Spinal cord (tissue), 10 donors: ENCODE measurements around the gene ZNF862. TPM values are rescaled to one million over a fixed set of nuclear protein-coding genes. Genes with fewer than 3 reads are reported as not detected.

Experiments
- DNase-seq, 6 donors: peaks; one replicate each; pipeline versions ENCODE4 v3.0.0 to v3.0.0-alpha.2; 2013 to 2015; ENCODE audit warnings: low spot score in 6 of 6, low read depth in 4 of 6
- H3K27ac ChIP-seq: one replicate; pipeline ENCODE4 v1.5.1; 2013; ENCODE audit warnings: low read depth, low read length, control low read depth
- H3K27me3 ChIP-seq: one replicate; pipeline ENCODE4 v1.6.1; 2013; ENCODE audit warnings: low read length; ENCODE audit not compliant: control insufficient read depth, insufficient read depth
- H3K36me3 ChIP-seq: one replicate; pipeline ENCODE4 v1.6.1; 2013; ENCODE audit warnings: low read length; ENCODE audit not compliant: control insufficient read depth, insufficient read depth
- H3K4me1 ChIP-seq: one replicate; pipeline ENCODE4 v1.6.1; 2013; ENCODE audit warnings: low read length; ENCODE audit not compliant: control insufficient read depth, insufficient read depth
- H3K4me3 ChIP-seq: one replicate; pipeline ENCODE4 v1.5.1; 2013; ENCODE audit warnings: low read depth, low read length, control low read depth
- H3K9me3 ChIP-seq: one replicate; pipeline ENCODE4 v1.6.1; 2013; ENCODE audit warnings: low read length; ENCODE audit not compliant: control insufficient read depth, insufficient read depth
- WGBS: methylation state at CpG from one replicate; pipeline ENCODE4 v1.1.5; 2013; ENCODE audit warnings: missing lambda C conversion rate; ENCODE audit not compliant: insufficient coverage; 5-methylcytosine and 5-hydroxymethylcytosine counted together
- polyA plus RNA-seq, 2 donors: library from polyadenylated mRNA; unstranded; fragments of 120-200 nt; gene quantifications; one replicate each; pipeline ENCODE4 v1.2.1, GENCODE V29; 2013; ENCODE audit not compliant: insufficient read length in 2 of 2
- total RNA-seq, 2 donors: library from RNA; depleted of rRNA in 1 of 2; stranded (reverse); fragments of 120-200 nt in 1 of 2; fragments of >200 nt in 1 of 2; gene quantifications; one replicate each; pipeline versions ENCODE4 v1.2.3 to v1.2.4, GENCODE V29; 2013 to 2014
- donor health status: healthy.

The ZNF862 gene
- total and polyA plus RNA-seq, 4 donors: 10.3 to 27.9 (median 22.2) TPM

DNA sequence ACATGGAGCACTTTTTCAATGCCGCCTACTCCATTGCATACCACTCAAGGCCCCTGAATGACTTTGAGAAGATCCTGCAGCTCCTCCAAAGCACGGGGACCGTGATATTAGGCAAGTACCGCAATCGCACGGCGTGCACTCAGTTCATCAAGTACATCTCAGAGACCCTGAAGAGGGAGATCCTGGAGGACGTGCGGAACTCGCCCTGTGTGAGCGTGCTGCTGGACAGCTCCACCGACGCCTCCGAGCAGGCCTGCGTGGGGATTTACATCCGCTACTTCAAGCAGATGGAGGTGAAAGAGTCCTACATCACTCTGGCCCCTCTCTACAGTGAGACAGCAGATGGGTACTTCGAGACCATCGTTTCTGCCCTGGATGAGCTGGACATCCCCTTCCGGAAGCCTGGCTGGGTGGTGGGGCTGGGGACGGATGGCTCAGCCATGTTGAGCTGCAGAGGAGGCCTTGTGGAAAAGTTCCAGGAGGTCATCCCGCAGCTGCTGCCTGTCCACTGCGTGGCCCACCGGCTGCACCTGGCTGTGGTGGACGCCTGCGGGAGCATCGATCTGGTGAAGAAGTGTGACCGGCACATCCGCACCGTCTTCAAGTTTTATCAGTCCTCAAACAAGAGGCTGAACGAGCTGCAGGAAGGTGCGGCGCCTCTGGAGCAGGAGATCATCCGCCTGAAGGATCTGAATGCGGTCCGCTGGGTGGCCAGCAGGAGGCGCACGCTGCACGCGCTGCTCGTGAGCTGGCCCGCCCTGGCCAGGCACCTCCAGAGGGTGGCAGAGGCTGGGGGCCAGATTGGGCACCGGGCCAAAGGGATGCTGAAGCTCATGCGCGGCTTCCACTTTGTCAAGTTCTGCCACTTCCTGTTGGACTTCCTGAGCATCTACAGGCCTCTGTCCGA, 22.9 kb downstream of the ZNF862 start:
- DNase-seq: no peak
- H3K27ac ChIP-seq: no peak overlapping the region
- H3K4me1 ChIP-seq: peaks cover under 1% of the 10 kb centered on the region
- H3K4me3 ChIP-seq: no peak overlapping the region
- 70% methylated on average over 45 of the region's 45 CpGs for WGBS
- H3K27me3 ChIP-seq: no peaks in the 10 kb centered on the region
- no peaks in the 10 kb centered on the region for H3K9me3 ChIP-seq
- H3K36me3 ChIP-seq: peaks cover 73% of the 10 kb centered on the region

DNA sequence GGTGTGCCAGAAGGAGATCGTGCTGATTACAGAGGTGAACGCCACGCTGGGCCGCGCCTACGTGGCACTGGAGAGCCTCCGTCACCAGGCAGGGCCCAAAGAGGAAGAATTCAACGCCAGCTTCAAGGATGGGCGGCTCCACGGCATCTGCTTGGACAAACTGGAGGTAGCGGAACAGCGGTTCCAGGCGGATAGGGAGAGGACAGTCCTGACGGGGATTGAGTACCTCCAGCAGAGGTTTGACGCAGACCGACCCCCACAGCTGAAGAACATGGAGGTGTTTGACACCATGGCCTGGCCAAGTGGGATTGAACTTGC, 23.5 kb downstream of the ZNF862 start:
- H3K4me1 ChIP-seq: peaks cover 5% of the 10 kb centered on the region
- H3K27ac ChIP-seq: no peak overlapping the region
- H3K9me3 ChIP-seq: no peaks in the 10 kb centered on the region
- H3K27me3 ChIP-seq: no peaks in the 10 kb centered on the region
- 96% methylated on average over 16 of the region's 16 CpGs for WGBS
- no peak for DNase-seq
- peaks cover 79% of the 10 kb centered on the region for H3K36me3 ChIP-seq
- no peak overlapping the region for H3K4me3 ChIP-seq

DNA sequence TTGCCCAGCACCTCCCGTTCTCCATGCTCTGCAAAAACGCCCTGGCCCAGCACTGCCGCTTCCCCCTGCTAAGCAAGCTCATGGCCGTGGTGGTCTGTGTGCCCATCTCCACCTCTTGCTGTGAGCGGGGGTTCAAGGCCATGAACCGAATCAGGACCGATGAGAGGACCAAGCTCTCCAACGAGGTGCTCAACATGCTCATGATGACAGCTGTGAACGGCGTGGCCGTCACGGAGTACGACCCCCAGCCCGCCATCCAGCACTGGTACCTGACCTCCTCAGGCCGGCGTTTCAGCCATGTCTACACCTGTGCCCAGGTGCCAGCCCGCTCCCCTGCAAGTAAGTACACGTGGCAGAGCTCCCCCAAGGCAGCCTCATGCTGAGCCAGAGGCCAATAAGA, 24.0 kb downstream of the ZNF862 start:
- no peaks in the 10 kb centered on the region for H3K27me3 ChIP-seq
- WGBS: 90% methylated on average over 18 of the region's 18 CpGs
- no peak overlapping the region for H3K4me3 ChIP-seq
- no peak for DNase-seq
- no peak overlapping the region for H3K27ac ChIP-seq
- peaks cover 8% of the 10 kb centered on the region for H3K4me1 ChIP-seq
- peaks cover 84% of the 10 kb centered on the region for H3K36me3 ChIP-seq
- H3K9me3 ChIP-seq: no peaks in the 10 kb centered on the region

DNA sequence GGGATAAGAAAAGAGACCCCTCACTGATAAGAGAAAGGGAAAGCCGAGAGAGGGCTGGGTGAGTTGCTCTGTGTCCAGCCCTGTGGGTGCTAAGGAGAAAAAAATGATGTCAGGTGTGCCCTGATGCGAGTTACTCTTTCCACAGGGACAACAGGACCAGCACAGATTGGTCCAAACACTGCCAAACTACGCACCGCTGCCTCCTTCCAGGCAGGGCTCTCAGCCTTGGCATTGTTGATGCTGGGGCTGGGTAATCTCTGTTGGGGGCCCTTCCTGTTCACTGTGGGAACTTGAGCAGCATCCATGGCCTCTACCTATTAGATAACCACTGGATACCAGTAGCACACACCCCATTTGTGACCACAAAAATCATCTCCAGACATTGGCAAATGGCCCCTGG, 25.3 kb downstream of the ZNF862 start:
- H3K9me3 ChIP-seq: no peaks in the 10 kb centered on the region
- WGBS: 100% methylated on average over 4 of the region's 4 CpGs
- H3K27ac ChIP-seq: no peak overlapping the region
- no peak for DNase-seq
- H3K36me3 ChIP-seq: peaks cover 96% of the 10 kb centered on the region
- H3K4me1 ChIP-seq: peaks cover 13% of the 10 kb centered on the region
- H3K4me3 ChIP-seq: no peak overlapping the region
- no peaks in the 10 kb centered on the region for H3K27me3 ChIP-seq

DNA sequence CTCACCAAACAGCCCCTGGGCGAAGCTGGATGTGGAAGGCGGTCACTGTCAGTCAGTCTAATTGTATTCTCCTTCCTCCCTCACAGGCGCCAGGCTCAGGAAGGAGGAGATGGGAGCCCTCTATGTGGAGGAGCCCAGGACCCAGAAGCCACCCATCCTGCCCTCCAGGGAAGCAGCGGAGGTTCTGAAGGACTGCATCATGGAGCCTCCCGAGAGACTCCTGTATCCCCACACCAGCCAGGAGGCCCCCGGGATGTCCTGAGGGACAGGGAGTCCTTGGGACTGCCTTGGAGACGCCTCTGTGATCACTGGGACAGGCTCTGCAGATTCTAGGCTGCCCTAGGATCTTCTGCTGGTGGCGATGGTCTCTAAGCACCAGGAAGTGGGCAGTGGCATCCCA, 25.8 kb downstream of the ZNF862 start:
- WGBS: 79% methylated on average over 5 of the region's 8 CpGs
- H3K4me1 ChIP-seq: peaks cover 17% of the 10 kb centered on the region
- peaks cover 96% of the 10 kb centered on the region for H3K36me3 ChIP-seq
- no peaks in the 10 kb centered on the region for H3K9me3 ChIP-seq
- H3K4me3 ChIP-seq: no peak overlapping the region
- no peak for DNase-seq
- no peaks in the 10 kb centered on the region for H3K27me3 ChIP-seq
- H3K27ac ChIP-seq: no peak overlapping the region

DNA sequence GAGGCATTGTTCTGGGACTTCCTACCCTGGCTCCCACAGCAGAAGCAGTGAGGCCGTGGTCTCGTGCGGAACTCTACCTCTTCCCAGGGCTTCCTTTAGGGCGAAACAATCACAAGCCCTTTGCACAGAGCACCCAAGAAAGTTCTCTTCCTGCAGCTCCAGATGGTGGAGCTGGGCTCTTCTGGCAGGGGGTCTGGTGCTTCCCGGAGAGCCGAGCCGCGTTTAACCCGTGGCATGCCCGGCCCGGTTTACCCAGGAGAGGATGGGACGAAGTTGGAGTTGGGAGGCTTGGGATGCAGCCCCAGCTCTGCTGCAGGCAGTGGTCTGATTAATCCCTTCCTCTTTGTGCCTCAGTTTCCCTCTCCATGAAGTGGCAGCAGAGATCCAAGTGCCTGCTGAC, 26.6 kb downstream of the ZNF862 start:
- Histone ChIP-seq H3K27ac (no peak overlapping the region), H3K27me3 (no peaks in the 10 kb centered on the region), H3K4me3 (no peak overlapping the region), H3K9me3 (no peaks in the 10 kb centered on the region), H3K4me1 (peaks cover 17% of the 10 kb centered on the region), H3K36me3 (peaks cover 92% of the 10 kb centered on the region)
- 95% methylated on average over 11 of the region's 12 CpGs for WGBS
- no peak for DNase-seq

DNA sequence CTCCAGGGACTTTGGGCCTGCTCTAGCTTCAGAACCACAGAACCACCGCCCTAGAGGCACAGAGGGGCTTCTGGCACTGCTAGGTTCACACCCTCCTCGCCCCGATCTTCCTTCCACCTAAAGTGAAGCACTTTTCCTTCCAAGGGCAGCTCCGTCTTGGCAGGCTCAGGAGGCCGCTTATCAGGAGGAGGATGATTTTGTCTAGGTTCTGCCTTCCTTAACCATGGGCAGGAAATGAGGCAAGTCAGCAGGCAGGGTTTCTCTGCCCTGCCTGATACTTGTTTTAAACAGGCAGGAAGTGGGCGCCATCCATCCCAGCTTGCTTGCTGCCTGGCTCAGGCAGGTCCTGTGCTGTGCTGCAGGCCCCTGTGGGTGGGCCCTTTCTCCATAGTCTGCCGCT, 27.3 kb downstream of the ZNF862 start:
- peaks cover 17% of the 10 kb centered on the region for H3K4me1 ChIP-seq
- H3K27me3 ChIP-seq: no peaks in the 10 kb centered on the region
- no peak for DNase-seq
- H3K4me3 ChIP-seq: no peak overlapping the region
- peaks cover 91% of the 10 kb centered on the region for H3K36me3 ChIP-seq
- no peak overlapping the region for H3K27ac ChIP-seq
- 84% methylated on average over 5 of the region's 7 CpGs for WGBS
- no peaks in the 10 kb centered on the region for H3K9me3 ChIP-seq

DNA sequence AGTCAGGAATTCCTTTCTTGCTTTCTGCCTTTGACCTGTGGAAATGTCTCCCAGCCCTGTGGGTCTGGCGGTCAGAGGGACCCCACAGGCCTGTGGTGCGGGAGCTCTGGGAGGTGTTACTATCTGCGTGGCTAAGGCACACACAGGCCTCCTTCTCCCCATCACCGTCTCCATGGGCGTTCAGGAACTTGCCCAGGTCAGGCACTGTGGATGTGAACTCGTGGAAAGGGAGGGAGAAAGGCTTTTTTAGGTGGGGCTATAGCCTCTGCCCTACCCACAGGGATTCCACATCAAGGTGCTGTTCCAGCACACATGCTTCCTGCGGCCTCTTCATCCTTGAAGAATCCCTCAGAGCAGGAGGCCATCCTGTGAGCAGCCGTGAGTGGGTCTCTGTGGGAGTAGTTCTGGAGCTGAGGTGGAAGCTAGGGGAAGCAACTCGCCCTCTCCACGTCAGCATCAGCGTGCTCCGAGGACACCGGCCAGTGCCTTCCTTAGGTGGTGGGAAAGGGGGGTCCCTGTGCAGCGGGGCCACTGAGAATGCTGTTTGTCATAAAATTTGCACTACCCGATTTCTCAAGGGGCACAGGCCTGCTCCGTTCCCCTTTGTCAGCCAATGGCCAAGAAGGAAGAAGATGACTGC, 28.1 kb downstream of the ZNF862 start:
- peaks cover 89% of the 10 kb centered on the region for H3K36me3 ChIP-seq
- 91% methylated on average over 9 of the region's 16 CpGs for WGBS
- H3K4me1 ChIP-seq: peaks cover 20% of the 10 kb centered on the region

DNA sequence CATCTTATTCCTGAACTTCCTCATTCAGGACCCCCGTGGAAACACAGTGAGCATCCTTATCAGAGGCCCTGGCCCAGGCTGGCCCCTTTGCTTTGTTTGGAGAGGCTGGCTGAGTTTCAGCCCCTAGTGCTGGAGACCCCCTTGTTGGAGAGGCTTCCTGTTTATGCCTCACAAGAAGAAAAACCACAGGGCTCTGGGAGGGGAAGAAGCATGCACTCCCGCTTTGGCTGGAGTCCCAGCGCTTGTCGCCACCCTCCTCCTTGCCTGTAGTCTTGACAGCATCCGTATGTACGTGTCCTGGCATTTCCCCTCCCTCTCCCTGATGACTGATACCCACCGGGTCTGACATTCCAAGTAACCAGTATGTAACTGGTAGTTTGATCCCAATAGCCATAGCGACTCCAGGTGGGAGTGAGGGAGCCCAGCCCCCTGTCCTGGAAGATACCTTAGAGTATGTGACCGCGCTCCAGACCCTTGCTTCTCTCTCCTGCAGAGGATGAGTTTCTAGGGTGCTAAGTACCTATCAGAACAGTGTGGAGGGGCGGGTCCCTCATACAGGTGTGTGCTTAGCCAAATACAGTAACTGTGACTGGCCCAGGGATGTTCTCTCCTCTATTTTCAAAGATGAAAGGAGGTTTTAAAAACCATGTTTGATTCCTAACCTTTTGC, 28.7 kb downstream of the ZNF862 start:
- DNase-seq: peak in 1 of 6 donors; percentile 62
- Histone ChIP-seq H3K9me3 (no peaks in the 10 kb centered on the region), H3K27me3 (no peaks in the 10 kb centered on the region), H3K4me1 (peaks cover 21% of the 10 kb centered on the region), H3K36me3 (peaks cover 84% of the 10 kb centered on the region), H3K4me3 (no peak overlapping the region), H3K27ac (no peak overlapping the region)
- WGBS: 90% methylated on average over 2 of the region's 11 CpGs

More for the DNA sequence above, 28.1 kb downstream of the ZNF862 start:
- Histone ChIP-seq H3K27me3 (no peaks in the 10 kb centered on the region), H3K4me3 (no peak overlapping the region), H3K9me3 (no peaks in the 10 kb centered on the region), H3K27ac (no peak overlapping the region)
- no peak for DNase-seq
